Measurements from ENCODE around the gene TCF12. TPM values are rescaled to one million over a fixed set of nuclear protein-coding genes. Genes with fewer than 3 reads are reported as not detected.

The TCF12 gene
- total RNA-seq, 1 experiment from 2014 or later: 76.7 TPM

GRCh38 chr15:57234156-57234555 is 315.7 kb downstream of the TCF12 start:
- Mint-ChIP-seq H3K36me3 (ENCODE audit: insufficient read depth in 1 of 3, low read depth in 3 of 3) (peaks cover 18 to 31% (median 18%) of the 10 kb centered on the region in 3 experiments; a peak in 6 of 7 replicates), H3K27me3 (ENCODE audit: low read depth) (no peaks in the 10 kb centered on the region), H3K4me3 (no peak overlapping the region), H3K4me1 (peaks cover 30 to 35% of the 10 kb centered on the region in 2 experiments), H3K27ac (peak overlapping the region in 1 of 3 experiments; percentile 91; a peak in 1 of 7 replicates), H3K9me3 (no peaks in the 10 kb centered on the region)
- no peak overlapping the region for H4K8ac ChIP-seq (replicated peaks; ENCODE audit: insufficient read length, low read depth, low read length)
- H4K91ac ChIP-seq (ENCODE audit: insufficient read length, low read depth, low read length): no peak overlapping the region
- no peak overlapping the region for H3K14ac ChIP-seq (ENCODE audit: insufficient read depth, low read length)
- H4K20me1 ChIP-seq (ENCODE audit: control insufficient read depth, insufficient read depth, insufficient read length): no peaks in the 10 kb centered on the region
- H3K27ac ChIP-seq (ENCODE audit: insufficient read length, low read depth, low read length): no peak overlapping the region
- no peak for DNase-seq
- TF ChIP-seq CTCF (conservative IDR thresholded peaks at IDR 0.05): no peak
- no CpG with 5 or more reads among the region's 2 CpGs for WGBS (ENCODE audit: extremely low coverage, insufficient read length, low lambda C conversion rate)
- no peak overlapping the region for H2BK120ac ChIP-seq (ENCODE audit: low read depth, low read length, poor library complexity, severe bottlenecking)
- H2AK5ac ChIP-seq (ENCODE audit: insufficient read length, low read length): no peak overlapping the region
- H2BK12ac ChIP-seq (ENCODE audit: insufficient read length, low read depth, low read length): no peak overlapping the region
- H3K27me3 ChIP-seq (ENCODE audit: insufficient read depth, low read length): no peaks in the 10 kb centered on the region
- no peak overlapping the region for H3K4ac ChIP-seq (ENCODE audit: low read depth, low read length)
- no peak overlapping the region for H3K18ac ChIP-seq (ENCODE audit: insufficient read length, low read depth, low read length)
- H2BK20ac ChIP-seq (ENCODE audit: low read depth, low read length, poor library complexity, severe bottlenecking): no peak overlapping the region
- peaks cover 2% of the 10 kb centered on the region for H3K79me1 ChIP-seq (ENCODE audit: insufficient read depth, low read depth, low read length, poor library complexity, severe bottlenecking)
- 0 out of 2 replicates have a peak, but pooled peaks cover 1% of the 10 kb centered on the region for H3K79me2 ChIP-seq (ENCODE audit: insufficient read depth, low read length)
- H3T11ph ChIP-seq (ENCODE audit: low read length): no peak overlapping the region
- no peak overlapping the region for H2BK5ac ChIP-seq (ENCODE audit: insufficient read length, low read length)
- H3K9ac ChIP-seq (ENCODE audit: extremely low read depth, insufficient read length, low read length): no peak overlapping the region
- no peak overlapping the region for H3K56ac ChIP-seq (ENCODE audit: insufficient read length, low read depth, low read length)
- H2AFZ ChIP-seq (ENCODE audit: low read length): no peak overlapping the region
- H3K23ac ChIP-seq (ENCODE audit: insufficient read length, low read depth, low read length): no peak overlapping the region
- peaks cover 3% of the 10 kb centered on the region; the same call in 1 of the 2 replicates for H3K4me1 ChIP-seq (ENCODE audit: insufficient read depth, low read length)
- H2BK15ac ChIP-seq (ENCODE audit: low read depth, low read length): no peak overlapping the region
- H3K23me2 ChIP-seq (ENCODE audit: insufficient read length, low read depth, low read length, poor library complexity, severe bottlenecking): no peaks in the 10 kb centered on the region
- H3K4me2 ChIP-seq (ENCODE audit: insufficient read depth, insufficient read length, low read length): no peak overlapping the region
- no peak overlapping the region for H4K5ac ChIP-seq (ENCODE audit: insufficient read length, low read depth, low read length)
- no peaks in the 10 kb centered on the region for H3K9me3 ChIP-seq (ENCODE audit: control insufficient read depth, low read depth, low read length)

All from H9 (cell line).